HG02884 (cell line): Measurements from ENCODE around the gene PCP4L1.
A peak's percentile ranks its signal among the peaks of the same experiment; 100 is the strongest.
"Not testable (repeated sequence)": the region's sequence is repeated elsewhere in the genome, so short reads cannot be mapped to it uniquely, and the experiment has no call there.

Experiments
- ATAC-seq: cut with Tn5 transposase; IDR thresholded peaks from one replicate; pipeline ENCODE4 v1.9.1; 2021; ENCODE audit warnings: mild to moderate bottlenecking, moderate library complexity; ENCODE audit not compliant: unreplicated experiment

The PCP4L1 gene

DNA sequence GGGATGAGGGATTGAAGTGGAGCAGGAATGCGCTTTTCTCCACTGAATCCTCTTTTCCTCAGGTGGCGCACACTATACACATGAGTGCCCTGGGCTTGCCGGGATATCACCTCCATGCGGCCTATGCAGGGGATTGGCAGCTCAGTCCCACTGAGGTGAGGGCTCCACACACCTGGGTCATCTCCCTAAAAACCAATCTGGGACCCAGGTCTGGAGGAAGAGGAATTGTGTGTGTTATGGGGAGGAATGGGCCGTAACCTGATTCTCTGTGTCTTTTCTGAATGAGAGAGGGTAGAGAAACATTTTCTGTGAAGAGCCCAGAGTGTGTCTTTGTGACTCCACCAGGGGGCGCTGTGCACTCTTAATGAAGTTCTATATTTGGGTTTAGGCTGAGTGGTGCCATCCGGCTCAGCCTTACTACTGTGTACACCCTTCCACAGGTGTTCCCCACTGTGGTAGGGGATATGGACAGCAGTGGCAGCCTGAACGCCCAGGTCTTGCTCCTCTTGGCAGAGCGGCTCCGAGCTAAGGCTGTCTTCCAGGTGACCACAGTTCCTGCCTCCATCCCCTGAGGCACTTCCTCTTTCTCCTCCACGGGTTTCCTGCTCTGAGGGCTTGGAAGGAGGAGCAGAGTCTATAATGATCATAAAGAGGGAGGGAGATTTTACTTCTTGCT, 31.2 kb upstream of the PCP4L1 start:
- peak; percentile 39 for ATAC-seq

DNA sequence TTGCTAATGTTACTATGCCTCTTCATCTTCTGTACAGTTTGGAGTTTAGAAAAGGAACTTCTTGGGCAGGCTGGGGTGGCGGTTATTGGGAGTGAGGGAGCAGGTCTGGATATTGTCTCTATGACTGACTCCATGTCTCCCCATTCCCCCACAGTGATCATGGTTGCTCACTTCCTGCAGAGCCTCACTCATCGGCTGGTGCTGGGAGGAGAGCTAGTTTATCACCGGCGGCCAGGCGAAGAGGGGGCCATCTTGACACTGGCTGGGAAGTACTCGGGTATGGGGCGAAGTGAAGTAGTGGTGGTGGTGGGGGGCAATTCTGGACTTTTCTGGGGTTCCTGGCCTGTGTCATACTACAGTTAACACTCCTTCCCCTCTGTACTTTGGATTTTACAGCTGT, 30.5 kb upstream of the PCP4L1 start:
- ATAC-seq = no peak

DNA sequence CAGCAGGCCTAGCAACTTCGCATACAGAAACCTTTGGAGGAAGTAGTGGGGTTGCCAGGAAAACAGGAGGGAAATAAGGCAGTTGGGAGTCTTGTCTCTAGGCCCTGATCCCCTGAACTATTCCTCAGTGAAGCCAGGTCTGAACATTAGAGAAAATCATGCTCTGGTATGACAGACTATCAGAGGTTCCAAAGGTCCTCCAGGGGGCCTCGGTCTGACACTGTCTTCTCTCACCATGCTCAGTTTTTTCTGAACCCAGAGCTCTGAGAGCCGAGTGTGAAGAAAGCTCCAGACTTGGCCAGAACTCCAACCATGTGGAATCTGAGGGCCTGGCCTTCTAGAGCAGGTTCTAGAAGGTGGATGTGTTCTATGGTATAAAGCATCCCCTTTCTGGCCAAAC, 28.6 kb upstream of the PCP4L1 start:
- no peak for ATAC-seq

DNA sequence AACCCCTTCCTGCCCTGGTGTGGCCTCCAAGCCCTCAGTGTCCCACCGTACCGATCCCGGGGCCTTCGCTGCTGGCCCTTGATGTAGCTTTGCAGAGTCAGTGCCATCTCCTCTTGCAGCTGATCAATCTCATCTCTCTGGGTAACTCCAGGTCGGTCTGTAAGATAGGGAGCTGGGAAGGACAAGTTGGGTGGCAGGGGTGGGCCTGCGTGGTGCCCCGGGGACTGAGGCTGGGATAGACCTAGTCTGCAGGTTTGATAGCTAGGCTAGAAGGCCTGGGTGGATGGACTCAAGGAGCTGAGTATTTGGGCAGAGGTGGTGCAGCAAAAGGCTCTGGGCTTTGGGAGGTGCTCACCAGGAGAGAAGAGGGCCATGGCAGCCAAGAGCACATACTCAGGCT, 27.8 kb upstream of the PCP4L1 start:
- no peak for ATAC-seq

DNA sequence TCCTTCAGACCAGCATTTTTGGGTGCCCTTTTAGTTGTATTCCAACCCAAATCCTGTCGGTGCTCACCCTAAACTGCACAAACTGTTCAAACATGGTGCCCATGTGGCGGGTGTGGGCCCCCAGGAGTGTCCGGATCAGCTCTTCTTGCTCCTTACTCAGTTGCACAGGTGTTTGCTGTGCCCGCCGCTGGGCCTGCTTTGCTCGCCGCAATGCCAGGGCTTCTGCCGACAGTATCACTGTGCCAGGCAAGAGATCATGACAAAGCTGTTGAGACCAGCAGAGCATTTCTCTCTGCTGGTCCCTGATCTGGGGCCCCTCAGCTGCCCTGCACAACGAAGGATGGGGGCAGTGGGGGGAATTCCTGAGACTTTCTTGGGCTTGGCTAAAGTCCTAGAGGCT, 25.4 kb upstream of the PCP4L1 start:
- no peak for ATAC-seq

DNA sequence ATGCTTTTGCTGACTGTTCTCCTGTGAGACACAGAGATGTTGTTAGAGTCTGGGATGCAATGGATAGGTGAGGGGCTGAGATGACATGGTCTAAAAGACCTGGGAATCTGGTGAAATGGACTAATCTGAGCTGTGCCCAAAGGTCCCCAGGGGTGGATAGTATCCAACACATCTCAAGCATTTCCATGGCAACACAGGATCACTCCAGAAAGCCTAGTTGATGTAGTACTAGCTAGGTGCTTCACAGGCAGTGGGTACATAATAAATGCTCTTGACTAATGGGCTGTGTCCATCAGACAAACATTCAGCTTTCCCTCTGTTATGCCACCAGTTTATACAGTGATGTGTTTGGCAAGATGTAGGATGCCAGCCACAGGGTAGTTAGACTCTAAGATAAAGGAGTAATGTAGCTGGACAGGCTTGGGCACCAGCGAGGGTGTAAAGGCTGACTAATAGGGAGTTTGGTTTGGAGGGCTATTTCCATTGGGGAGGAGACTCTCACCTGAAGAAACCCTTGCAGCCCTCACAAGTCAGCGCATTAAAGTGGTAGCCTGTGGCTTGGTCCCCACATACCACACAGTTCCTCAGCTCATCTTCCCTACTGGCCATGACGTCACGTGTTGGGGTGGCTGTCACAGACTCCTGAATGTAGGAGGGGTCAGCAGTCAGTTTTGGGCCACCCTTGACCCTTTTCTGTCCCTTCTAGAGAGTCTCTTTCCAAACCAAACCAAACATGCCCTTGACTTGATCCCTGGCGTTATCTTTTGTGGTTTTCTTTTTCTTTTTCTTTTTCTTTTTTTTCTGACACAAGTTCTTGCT, 22.4 kb upstream of the PCP4L1 start:
- ATAC-seq = no peak

DNA sequence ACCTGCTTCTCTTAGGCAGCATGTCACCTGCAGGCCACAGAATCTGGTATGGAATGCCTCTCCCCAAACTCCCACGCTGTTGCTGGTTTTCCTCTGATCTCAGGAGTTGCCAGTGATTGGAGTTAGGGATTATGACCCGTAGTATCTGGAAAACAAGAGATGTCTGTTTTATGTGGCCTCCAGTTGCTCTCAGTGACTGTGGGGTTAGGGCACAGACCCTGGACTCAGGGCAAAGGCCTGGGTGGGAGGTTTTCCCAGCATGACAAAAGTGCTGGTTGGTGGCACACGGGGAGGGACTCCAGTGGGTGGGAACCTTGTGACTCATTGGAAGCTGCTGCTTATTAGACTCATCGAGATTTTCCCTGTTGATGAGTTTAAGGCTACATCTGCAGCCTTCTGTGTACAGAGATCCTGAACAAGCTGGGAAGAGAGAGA, 20.5 kb upstream of the PCP4L1 start, which contains the start of gene NR1I3:
Gene NR1I3 (minus strand): TSS at position 165 of the 435 bp plus-strand sequence. CDS start 1,638 bp downstream, outside the sequence.
- ATAC-seq = no peak

DNA sequence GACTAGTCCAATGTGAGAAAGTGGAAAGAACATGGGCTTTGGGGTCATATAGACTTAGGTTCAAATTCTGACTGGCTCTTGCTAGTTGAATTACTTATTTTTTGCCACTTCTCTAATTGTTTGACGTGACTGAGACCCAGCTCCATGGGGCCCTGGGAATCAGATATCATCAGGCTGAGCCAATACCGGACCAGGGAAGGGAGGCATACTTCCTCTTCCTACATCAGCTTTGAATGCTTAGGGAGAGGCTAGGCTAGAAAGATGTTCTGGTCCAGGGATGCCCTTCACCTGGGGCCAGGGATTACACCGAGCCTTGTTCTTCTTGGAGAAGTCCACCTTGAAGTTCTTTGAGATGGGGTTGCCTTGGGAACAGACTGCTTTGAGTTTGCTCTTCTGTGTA, 16.9 kb upstream of the PCP4L1 start:
- ATAC-seq = no peak

DNA sequence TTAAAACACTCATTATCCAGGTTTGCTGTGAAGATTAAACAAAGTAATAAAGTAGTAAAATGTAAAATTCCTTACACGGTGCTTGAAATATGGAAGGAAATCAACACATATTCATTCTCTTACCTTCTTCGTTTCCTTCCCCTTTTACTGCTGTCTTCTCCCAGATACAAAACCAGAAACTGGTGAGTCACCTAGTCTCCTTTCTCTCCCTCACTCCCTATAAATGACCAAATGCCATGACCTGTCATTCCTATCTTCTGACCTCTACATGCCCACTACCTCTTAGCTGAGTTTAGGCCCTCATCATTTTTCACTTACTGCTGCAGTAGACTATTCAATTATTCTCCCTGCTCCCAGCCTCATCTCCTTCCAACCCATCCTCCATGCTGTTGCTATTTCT, 16.2 kb upstream of the PCP4L1 start:
- no peak for ATAC-seq

DNA sequence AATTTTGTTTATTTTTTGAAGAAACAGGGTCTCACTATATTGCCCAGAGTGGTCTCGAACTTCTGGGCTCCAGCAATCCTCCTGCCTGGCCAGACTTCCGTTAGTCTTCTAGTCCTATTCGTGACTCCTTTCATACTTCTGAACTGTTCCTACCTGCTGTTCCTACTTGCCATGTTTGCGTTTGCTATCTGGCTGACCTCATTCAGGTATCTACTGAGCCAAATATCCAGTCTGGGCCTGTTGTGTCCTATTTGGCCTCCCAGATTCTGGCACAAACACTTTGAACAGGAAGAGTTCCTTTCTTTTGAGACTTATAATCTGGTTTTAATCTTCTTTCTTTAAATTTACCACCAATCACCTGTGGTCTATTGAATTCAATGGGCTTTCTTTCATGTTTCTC, 13.7 kb upstream of the PCP4L1 start:
- no peak for ATAC-seq

DNA sequence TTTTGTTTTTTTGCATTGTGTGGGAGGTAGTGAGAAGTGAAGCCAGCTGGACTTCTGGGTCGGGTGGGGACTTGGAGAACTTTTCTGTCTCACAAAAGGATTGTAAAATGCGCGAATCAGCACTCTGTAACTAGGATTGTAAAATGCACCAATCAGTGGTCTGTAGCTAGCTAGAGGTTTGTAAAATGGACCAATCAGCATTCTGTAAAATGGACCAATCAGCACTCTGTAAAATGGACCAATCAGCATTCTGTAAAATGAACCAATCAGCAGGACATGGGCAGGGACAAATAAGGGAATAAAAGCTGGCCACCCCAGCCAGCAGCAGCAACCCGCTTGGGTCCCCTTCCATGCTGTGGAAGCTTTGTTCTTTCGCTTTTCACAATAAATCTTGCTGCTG, 8.4 kb upstream of the PCP4L1 start:
- not testable (repeated sequence) for ATAC-seq

DNA sequence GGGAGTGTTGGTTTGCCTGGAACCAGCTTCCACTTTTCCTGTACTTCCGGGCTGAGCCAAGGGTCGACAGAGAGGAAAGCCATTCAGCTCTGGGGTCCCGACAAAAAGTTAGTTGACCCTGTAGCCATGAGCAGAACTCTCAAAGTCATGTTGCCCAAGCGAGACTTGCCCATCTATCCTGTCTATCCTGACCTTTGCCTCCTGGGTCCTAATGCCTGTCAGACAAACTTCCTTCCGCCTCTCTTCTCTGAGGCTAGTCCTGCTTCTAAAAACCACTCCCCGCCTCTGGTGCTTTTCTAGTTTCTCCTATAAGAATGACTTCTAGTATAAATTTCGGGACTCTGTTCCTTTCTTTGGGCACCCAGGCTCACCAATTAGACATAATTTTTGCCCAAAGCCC, 7.7 kb upstream of the PCP4L1 start:
- no peak for ATAC-seq

DNA sequence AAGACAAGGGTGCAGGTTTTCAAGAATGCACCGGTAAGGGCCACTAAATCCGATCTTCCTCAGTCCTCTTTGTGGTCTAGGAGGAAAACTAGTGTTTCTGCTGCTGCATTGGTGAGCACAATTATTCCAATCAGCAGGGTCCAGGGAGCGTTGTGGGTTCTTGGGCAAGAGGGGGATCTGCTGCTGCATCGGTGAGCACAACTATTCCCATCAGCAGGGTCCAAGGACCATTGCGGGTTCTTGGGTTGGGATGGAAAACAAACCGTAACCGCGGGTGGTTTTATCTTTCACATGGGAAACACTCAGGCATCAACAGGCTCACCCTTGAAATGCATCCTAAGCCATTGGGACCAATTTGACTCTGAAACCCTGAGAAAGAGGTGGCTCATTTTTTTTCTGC, 7.0 kb upstream of the PCP4L1 start:
- ATAC-seq = no peak

DNA sequence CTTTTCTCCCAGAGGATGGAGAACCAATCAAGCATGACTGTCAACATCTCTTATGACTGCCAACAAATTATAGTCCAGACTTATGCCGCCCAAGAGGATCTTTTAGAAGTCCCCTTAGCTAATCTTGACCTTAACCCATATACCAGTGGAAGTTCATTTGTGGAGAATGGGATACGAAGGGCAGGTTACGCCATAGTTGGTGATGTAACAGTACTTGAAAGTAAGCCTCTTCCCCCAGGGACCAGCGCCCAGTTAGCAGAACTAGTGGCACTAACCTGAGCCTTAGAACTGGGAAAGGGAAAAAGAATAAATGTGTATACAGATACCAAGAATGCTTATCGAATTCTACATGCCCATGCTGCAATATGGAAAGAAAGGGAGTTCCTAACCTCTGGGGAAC, 3.2 kb upstream of the PCP4L1 start:
- ATAC-seq = not testable (repeated sequence)

DNA sequence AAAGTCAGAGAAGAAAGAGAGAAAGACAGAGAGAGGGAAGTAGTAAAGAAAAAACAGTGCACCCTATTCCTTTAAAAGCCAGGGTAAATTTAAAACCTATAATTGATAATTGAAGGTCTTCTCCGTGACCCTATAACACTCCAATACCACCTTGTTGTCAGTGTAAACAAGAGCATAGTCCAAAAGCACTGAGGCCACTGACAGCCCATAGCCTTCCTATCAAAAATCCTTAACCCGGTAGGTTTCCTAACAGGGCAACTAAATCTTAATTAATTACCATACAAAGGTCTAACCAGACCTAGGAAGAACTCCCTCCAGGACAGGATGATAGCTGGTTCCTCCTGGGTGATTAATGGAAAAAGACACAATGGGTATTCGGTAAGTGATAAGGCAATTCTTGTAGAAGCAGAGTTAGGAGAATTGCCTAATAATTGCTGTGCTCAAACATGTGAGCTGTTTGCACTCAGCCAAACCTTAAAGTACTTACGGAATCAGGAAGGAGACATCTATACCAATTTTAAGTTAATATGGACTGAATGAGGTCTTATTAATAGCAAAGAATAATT, 2.5 kb upstream of the PCP4L1 start:
- ATAC-seq = not testable (repeated sequence)

DNA sequence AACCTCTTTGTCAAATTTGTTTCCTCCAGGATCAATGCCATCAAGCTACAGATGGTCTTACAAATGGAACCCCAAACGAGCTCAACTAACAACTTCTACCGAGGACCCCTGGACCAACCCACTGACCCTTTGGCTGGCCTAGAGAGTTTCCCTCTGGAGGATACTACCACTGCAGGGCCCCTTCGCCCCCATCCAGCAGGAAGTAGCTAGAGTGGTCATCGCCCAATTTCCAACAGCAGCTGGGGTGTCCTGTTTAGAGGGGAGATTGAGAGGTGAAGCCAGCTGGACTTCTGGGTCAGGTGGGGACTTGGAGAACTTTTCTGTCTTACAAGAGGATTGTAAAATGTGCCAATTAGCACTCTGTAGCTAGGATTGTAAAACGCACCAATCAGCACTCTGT, 1.4 kb upstream of the PCP4L1 start:
- ATAC-seq = not testable (repeated sequence)

DNA sequence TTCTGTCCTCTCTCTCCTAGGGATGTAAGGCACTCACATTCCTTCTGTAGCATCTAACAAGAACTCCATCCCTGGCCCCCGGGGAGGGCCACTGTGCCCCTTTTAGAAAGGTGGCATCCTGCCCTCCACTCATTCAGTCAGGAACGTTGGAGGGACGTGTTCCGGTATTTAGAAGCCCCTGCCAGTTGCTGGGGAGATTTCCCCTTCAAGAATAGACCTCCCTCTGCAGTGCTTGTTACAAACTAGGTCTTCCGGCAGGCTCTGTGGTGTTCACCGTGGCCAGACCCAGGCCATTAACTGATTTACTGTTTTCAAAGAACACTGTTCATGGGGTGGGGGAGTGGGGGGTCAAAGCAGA, 779 bp downstream of the PCP4L1 start:
- no peak for ATAC-seq

DNA sequence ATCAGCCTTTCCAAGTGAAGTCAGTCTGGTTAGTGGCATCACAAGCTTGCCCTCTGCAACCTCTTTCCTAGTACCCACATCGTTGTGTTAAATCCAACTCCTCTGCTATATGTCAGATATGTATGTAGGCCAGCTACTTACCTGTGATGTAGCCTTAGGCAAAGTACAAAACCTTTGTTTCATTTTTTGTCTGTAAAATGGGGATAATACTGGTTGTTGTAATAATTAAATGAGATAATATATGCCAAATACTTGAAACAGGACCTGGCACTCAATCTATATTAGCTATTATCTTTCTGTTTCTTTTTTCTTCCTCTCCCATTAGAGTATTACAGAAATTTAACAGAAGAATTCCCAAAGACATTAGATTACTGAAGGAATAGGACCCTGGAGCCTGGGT, 1.2 kb downstream of the PCP4L1 start:
- ATAC-seq = no peak

DNA sequence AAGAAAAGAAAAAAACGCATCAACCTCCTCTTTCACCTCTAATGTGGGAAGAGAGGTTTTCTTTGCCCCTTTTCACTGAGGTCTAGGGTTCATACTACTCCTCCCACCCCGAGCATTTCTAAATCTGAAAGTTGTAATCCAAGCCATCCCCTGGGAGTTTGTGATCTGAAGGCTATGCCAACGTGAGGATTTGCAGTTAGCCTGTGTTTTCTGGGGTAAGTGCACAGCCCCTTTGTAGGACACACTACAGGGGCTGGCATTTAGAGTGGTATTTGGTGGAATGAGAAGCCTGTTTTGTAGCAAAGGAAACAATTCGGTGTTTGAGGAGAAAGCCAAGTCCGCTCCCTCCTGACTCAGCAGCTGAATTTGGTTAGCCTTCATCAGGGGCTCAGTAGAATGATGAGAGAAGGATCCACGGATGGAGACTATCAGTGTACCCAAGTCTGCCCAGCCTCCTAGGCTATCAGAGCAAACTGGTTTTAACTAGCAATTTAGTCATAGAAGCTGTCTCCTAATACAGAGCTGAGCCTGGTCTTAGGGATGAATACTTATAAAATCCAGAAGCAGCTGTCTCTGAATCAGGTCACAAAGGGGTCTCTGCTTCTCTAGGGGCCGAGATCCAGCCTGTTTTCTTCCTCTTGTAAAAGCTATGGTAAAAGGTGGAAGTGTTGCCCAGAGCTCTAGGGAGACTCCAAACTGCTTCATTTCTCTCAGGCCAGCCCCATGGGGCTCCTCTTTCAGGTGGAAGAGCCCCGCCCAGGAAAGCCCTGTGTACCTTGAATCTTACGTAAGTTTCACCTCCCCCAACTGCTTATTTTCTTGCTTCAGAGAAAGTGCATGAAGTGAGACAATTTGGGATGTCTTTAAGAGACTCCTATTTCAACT, 2.1 kb downstream of the PCP4L1 start:
- ATAC-seq = no peak

DNA sequence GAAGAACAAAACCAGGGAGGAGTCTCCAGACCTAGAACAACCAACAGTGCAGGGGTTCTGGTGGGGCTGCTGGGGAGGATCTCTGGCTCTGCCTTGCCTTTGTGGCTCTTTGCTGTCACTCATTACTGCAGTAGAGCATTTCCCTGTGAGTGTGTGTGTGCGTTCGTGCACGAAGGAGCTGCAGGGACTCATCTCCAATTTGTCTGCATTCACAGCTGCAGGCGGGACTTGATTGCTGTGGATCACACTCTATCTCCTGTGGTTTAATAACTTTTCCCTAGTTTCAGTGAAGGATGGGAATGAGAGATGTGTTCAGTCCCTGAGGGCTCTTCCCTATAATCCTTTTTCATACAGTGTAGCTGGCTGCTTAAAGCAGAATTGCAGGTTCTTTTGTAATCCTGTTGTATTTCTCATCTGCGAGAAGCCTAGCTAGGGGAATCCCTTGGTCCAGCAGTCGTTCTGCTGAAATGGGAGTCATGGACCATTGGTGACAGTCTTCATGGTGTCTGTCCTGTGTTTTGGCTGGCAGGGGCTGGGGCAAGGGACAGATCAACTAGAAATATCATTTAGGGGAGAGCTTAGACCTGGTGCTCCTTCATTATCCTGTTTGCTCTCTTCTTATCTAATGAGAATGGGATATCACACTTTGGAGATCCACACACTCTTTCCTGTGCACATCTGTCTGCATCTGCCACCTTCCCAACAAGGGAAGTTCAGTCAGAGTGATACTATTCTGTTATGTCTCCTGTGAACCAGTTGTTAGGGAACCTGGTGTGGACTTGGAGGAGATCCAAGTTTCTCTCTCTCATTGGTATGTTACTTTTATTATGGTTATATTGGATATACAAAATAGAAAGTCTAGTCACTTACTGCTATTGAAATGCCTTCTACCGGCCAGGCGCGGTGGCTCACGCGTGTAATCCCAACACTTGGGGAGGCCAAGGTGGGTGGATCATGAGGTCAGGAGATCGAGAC, 3.0 kb downstream of the PCP4L1 start:
- ATAC-seq = no peak
